ENCODE measurements around the gene DDX17.

DNA sequence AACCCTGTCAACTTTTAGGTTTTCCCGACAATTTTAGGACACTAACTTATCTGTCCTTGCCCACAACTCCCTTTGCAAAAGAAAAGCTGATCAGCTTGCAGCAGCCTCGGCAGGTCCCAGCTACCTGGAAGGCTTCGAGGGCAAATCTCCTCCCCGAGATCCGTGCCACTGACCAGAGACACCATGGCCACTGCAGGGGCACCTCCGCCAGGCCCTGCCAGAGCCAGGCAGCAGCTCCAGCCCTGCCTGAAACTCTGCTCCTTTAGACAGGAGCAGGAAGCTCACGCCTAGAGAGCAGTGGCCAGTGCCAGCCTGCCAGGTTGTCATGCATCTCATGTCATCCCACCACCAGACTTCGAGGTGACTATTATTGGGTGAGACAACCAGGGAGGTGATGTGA lies 72.2 kb downstream of the DDX17 start:
- TF ChIP-seq, protein P1, sequence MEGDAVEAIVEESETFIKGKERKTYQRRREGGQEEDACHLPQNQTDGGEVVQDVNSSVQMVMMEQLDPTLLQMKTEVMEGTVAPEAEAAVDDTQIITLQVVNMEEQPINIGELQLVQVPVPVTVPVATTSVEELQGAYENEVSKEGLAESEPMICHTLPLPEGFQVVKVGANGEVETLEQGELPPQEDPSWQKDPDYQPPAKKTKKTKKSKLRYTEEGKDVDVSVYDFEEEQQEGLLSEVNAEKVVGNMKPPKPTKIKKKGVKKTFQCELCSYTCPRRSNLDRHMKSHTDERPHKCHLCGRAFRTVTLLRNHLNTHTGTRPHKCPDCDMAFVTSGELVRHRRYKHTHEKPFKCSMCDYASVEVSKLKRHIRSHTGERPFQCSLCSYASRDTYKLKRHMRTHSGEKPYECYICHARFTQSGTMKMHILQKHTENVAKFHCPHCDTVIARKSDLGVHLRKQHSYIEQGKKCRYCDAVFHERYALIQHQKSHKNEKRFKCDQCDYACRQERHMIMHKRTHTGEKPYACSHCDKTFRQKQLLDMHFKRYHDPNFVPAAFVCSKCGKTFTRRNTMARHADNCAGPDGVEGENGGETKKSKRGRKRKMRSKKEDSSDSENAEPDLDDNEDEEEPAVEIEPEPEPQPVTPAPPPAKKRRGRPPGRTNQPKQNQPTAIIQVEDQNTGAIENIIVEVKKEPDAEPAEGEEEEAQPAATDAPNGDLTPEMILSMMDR (IDR thresholded peaks at IDR 0.05) = no peak
- TF ChIP-seq POLR2A (IDR thresholded peaks at IDR 0.05) = no peak

Data from lower leg skin (tissue), 3 donors.